ENCODE results near the gene ACKR2. TPM values are rescaled to one million over a fixed set of nuclear protein-coding genes. Genes with fewer than 3 reads are reported as not detected.

The ACKR2 gene
- polyA plus RNA-seq, 1 donor (not counting 4 experiments of a cell fraction or from before 2014, with no cell fraction given), result 0.22 TPM

GRCh38 chr3:42887084-42887483, 77.8 kb downstream of the ACKR2 start:
- Histone ChIP-seq H3K4me3 (ENCODE audit: control insufficient read depth in 2 of 3, extremely low read depth in 1 of 3, insufficient read depth in 2 of 3, low read depth in 1 of 3, low read length in 3 of 3) (no peak overlapping the region), H3K4me2 (ENCODE audit: control insufficient read depth, extremely low read depth, insufficient read depth, low read depth, low read length) (no peak overlapping the region), H3K27ac (ENCODE audit: control insufficient read depth, insufficient read depth, low read length) (no peak overlapping the region), H3K27me3 (ENCODE audit: control insufficient read depth, extremely low read depth, insufficient read depth, low read length) (no peaks in the 10 kb centered on the region), H3K36me3 (ENCODE audit: control insufficient read depth in 2 of 2, extremely low read depth in 1 of 2, insufficient read depth in 2 of 2, low read length in 2 of 2) (no peaks in the 10 kb centered on the region), H2AFZ (ENCODE audit: control insufficient read depth, low read length) (no peak overlapping the region), H3K9me1 (ENCODE audit: control insufficient read depth, extremely low read depth, insufficient read depth, low read length) (no peaks in the 10 kb centered on the region), H4K20me1 (ENCODE audit: control insufficient read depth, extremely low read depth, insufficient read depth, low read length) (no peaks in the 10 kb centered on the region), H3K9me3 (ENCODE audit: control insufficient read depth, low read depth, low read length) (no peaks in the 10 kb centered on the region), H3K79me2 (ENCODE audit: control insufficient read depth, insufficient read depth, low read length) (no peaks in the 10 kb centered on the region), H3K4me1 (ENCODE audit: control insufficient read depth, extremely low read depth, insufficient read depth, low read length) (no peaks in the 10 kb centered on the region), H3K9ac (ENCODE audit: control insufficient read depth, extremely low read depth, insufficient read depth, low read length) (no peak overlapping the region)
- DNase-seq (ENCODE audit: low read depth, low spot score) (no peak), FAIRE-seq (no peak)
- dilution Hi-C loops (cut with MboI; ENCODE audit: extremely low pct_ligation_motif_present, low sequenced_read_pairs), result no loop called here
- TF ChIP-seq EZH2 (IDR thresholded peaks at IDR 0.05; ENCODE audit: low read length) (no peak), CTCF (optimal IDR thresholded peaks at IDR 0.05 in 1 of 3, IDR thresholded peaks at IDR 0.05 in 1 of 3, conservative IDR thresholded peaks at IDR 0.05 in 1 of 3; ENCODE audit: extremely low read depth in 1 of 3, insufficient read depth in 2 of 3, low read length in 3 of 3) (no peak)

DNA sequence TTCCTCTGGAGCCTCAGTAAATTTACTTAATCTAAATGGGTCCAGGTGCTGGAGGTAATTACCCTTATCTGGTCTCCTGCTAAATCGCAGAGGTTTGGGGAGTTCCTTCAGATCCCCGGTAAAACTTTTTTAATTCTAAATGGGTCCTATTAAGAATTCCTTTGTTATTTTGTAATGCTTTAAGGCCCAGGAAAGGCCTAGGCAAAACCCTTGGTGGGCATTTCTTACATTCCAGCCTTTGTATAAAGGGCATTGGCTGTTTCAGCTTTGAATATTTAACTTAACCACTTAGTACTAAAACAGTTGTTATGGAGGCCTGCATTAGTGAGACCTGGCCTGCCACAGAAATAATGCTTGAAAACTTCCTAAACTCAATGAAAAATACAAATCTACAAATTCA, 81.8 kb downstream of the ACKR2 start:
- no peak overlapping the region for H2AFZ ChIP-seq (ENCODE audit: control insufficient read depth, low read length)
- H3K79me2 ChIP-seq (ENCODE audit: control insufficient read depth, insufficient read depth, low read length), result no peaks in the 10 kb centered on the region
- no peaks in the 10 kb centered on the region for H3K9me1 ChIP-seq (ENCODE audit: control insufficient read depth, extremely low read depth, insufficient read depth, low read length)
- no peaks in the 10 kb centered on the region for H3K27me3 ChIP-seq (ENCODE audit: control insufficient read depth, extremely low read depth, insufficient read depth, low read length)
- no peak for DNase-seq (ENCODE audit: low read depth, low spot score)
- no peak overlapping the region for H3K4me3 ChIP-seq (ENCODE audit: control insufficient read depth in 2 of 3, extremely low read depth in 1 of 3, insufficient read depth in 2 of 3, low read depth in 1 of 3, low read length in 3 of 3)
- H3K4me1 ChIP-seq (ENCODE audit: control insufficient read depth, extremely low read depth, insufficient read depth, low read length), result no peaks in the 10 kb centered on the region
- no peaks in the 10 kb centered on the region for H3K36me3 ChIP-seq (ENCODE audit: control insufficient read depth in 2 of 2, extremely low read depth in 1 of 2, insufficient read depth in 2 of 2, low read length in 2 of 2)
- dilution Hi-C loops (cut with MboI; ENCODE audit: extremely low pct_ligation_motif_present, low sequenced_read_pairs), result no loop called here
- FAIRE-seq, result no peak
- H3K27ac ChIP-seq (ENCODE audit: control insufficient read depth, insufficient read depth, low read length), result no peak overlapping the region
- H3K9me3 ChIP-seq (ENCODE audit: control insufficient read depth, low read depth, low read length), result no peaks in the 10 kb centered on the region
- H3K4me2 ChIP-seq (ENCODE audit: control insufficient read depth, extremely low read depth, insufficient read depth, low read depth, low read length), result no peak overlapping the region
- no peak overlapping the region for H3K9ac ChIP-seq (ENCODE audit: control insufficient read depth, extremely low read depth, insufficient read depth, low read length)
- TF ChIP-seq EZH2 (IDR thresholded peaks at IDR 0.05; ENCODE audit: low read length), result no peak
- no peak for TF ChIP-seq CTCF (optimal IDR thresholded peaks at IDR 0.05 in 1 of 3, IDR thresholded peaks at IDR 0.05 in 1 of 3, conservative IDR thresholded peaks at IDR 0.05 in 1 of 3; ENCODE audit: extremely low read depth in 1 of 3, insufficient read depth in 2 of 3, low read length in 3 of 3)
- no peaks in the 10 kb centered on the region for H4K20me1 ChIP-seq (ENCODE audit: control insufficient read depth, extremely low read depth, insufficient read depth, low read length)

Measured in keratinocyte (primary cell).